ENCODE measurements around the gene HELT. TPM values are rescaled to one million over a fixed set of nuclear protein-coding genes. Genes with fewer than 3 reads are reported as not detected.
A peak's percentile ranks its signal among the peaks of the same experiment; 100 is the strongest.

Gene HELT
- total RNA-seq, 1 experiment from 2014 or later: 0.28 TPM

DNA sequence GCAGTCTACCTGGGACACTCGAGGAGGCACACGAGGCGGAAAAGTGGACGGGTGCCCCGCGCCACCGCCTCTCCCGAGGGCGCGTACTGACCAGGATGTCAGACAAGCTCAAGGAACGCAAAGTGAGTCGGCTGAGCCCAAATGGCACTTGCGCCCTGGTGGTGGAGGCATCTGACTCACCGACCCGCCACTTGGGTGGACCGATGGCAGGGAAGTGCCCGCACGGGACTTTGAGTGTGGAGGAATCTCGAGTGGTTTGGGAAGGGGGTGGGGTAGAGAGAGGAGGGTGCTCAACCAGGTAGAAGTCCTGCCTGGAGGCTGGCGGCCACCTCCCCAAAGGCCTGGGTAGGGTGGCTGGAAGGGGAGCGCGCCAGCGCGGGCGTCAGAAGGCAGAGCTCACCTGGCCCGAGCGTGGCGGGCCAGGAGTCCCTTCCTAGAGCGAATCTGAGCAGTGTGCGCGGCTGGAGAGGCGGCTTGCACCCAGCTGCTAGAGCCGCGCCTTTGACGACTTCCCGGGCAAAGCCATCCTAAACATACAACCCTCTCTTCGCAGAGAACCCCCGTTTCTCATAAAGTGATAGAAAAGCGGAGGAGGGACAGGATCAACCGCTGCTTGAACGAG is 655 bp downstream of the HELT start:
- CTCF ChIA-PET: interaction anchor here (0.9 to 3.4 kb wide), 13 partner anchors 11 to 285 kb away, joined by 3 to 36 read pairs (median 5); partner anchors contain the start of genes CENPU and SLC25A4
- Mint-ChIP-seq H3K36me3 (no peaks in the 10 kb centered on the region), H3K4me3 (peak overlapping the region; percentile 65), H3K4me1 (peaks cover 52% of the 10 kb centered on the region), H3K27me3 (ENCODE audit: low read depth) (peaks cover 100% of the 10 kb centered on the region), H3K27ac (no peak overlapping the region), H3K9me3 (no peaks in the 10 kb centered on the region)
- peak; percentile 15 for ATAC-seq
- TF ChIP-seq, protein P1, sequence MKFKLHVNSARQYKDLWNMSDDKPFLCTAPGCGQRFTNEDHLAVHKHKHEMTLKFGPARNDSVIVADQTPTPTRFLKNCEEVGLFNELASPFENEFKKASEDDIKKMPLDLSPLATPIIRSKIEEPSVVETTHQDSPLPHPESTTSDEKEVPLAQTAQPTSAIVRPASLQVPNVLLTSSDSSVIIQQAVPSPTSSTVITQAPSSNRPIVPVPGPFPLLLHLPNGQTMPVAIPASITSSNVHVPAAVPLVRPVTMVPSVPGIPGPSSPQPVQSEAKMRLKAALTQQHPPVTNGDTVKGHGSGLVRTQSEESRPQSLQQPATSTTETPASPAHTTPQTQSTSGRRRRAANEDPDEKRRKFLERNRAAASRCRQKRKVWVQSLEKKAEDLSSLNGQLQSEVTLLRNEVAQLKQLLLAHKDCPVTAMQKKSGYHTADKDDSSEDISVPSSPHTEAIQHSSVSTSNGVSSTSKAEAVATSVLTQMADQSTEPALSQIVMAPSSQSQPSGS (CRISPR knock-in tag; IDR thresholded peaks at IDR 0.05; ENCODE audit: borderline replicate concordance, low read depth): no peak
- TF ChIP-seq, protein P2, sequence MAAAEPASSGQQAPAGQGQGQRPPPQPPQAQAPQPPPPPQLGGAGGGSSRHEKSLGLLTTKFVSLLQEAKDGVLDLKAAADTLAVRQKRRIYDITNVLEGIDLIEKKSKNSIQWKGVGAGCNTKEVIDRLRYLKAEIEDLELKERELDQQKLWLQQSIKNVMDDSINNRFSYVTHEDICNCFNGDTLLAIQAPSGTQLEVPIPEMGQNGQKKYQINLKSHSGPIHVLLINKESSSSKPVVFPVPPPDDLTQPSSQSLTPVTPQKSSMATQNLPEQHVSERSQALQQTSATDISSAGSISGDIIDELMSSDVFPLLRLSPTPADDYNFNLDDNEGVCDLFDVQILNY (CRISPR knock-in tag; IDR thresholded peaks at IDR 0.05): peak; percentile 25; the same call in 1 of the 2 replicates
- TF ChIP-seq ZNF232 (CRISPR knock-in tag; IDR thresholded peaks at IDR 0.05) (0 out of 2 replicates have a peak, but pooled peaks have one; percentile 58), CBFB (CRISPR knock-in tag; IDR thresholded peaks at IDR 0.05; ENCODE audit: low read depth) (peak; percentile 24; the same call in 1 of the 2 replicates), ZNF317 (CRISPR knock-in tag; IDR thresholded peaks at IDR 0.05; ENCODE audit: borderline replicate concordance, low read depth) (0 out of 2 replicates have a peak, but pooled peaks have one; percentile 6)
- TF ChIP-seq, protein P3, sequence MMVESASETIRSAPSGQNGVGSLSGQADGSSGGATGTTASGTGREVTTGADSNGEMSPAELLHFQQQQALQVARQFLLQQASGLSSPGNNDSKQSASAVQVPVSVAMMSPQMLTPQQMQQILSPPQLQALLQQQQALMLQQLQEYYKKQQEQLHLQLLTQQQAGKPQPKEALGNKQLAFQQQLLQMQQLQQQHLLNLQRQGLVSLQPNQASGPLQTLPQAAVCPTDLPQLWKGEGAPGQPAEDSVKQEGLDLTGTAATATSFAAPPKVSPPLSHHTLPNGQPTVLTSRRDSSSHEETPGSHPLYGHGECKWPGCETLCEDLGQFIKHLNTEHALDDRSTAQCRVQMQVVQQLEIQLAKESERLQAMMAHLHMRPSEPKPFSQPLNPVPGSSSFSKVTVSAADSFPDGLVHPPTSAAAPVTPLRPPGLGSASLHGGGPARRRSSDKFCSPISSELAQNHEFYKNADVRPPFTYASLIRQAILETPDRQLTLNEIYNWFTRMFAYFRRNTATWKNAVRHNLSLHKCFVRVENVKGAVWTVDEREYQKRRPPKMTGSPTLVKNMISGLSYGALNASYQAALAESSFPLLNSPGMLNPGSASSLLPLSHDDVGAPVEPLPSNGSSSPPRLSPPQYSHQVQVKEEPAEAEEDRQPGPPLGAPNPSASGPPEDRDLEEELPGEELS (CRISPR knock-in tag; IDR thresholded peaks at IDR 0.05): 0 out of 2 replicates have a peak, but pooled peaks have one; percentile 15
- POLR2A ChIA-PET: interaction anchor here (0.7 to 1.8 kb wide), 6 partner anchors 22 to 513 kb away, joined by 3 to 8 read pairs (median 4); partner anchors contain the start of genes CENPU and SLC25A4
- peak; percentile 49 for DNase-seq (ENCODE audit: low spot score)

DNA sequence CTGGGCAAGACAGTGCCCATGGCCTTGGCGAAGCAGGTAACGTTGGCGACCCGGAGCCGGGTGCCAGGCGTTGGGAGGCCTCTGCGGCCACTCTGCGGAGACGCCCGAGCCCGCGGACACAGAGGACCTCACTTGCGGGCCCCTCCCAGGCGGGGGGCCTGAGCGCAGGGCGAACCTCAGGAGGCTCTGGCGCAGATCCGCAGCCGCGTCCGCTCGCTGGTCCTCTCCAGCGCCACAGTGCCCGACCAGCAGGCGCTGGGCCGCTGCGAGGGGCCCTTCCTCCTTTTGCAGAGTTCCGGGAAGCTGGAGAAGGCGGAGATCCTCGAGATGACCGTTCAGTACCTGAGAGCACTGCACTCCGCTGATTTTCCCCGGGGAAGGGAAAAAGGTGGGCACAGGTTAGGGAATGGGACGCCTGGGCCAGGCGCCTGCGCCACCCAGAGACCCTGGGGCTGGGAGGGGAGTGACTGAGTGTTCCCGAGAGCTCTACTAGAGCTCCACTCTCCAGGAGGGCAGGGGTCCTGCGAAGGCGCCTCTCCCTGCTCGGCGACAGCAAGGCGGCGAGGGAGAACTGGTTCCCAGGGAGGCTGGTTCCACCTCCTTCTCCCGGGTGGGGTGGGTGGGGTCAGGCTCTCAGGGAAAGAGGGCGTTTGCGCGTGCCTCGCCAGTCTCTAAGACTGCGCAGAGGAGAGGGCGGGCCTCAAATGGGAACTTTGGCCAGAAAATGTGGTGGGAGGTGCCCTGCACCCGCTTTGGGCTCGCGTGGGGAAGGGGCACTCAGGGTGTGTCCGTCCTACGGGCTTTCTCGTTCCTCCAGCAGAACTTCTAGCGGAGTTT is 1.4 kb downstream of the HELT start:
- ChIA-PET CTCF (interaction anchor here (0.7 to 3.4 kb wide), 13 partner anchors 12 to 286 kb away, joined by 3 to 36 read pairs (median 5); partner anchors contain the start of gene CENPU), POLR2A (interaction anchor here (1.3 to 1.8 kb wide), 4 partner anchors 22 to 286 kb away, joined by 3 to 8 read pairs (median 4); partner anchors contain the start of genes CENPU and SLC25A4)
- H3K4me1 Mint-ChIP-seq: peaks cover 47% of the 10 kb centered on the region

More for the DNA sequence above, 1.4 kb downstream of the HELT start:
- Mint-ChIP-seq H3K27ac (no peak overlapping the region), H3K9me3 (no peaks in the 10 kb centered on the region), H3K36me3 (no peaks in the 10 kb centered on the region), H3K4me3 (peak overlapping the region; percentile 65), H3K27me3 (ENCODE audit: low read depth) (peaks cover 100% of the 10 kb centered on the region)
- TF ChIP-seq, protein P4, sequence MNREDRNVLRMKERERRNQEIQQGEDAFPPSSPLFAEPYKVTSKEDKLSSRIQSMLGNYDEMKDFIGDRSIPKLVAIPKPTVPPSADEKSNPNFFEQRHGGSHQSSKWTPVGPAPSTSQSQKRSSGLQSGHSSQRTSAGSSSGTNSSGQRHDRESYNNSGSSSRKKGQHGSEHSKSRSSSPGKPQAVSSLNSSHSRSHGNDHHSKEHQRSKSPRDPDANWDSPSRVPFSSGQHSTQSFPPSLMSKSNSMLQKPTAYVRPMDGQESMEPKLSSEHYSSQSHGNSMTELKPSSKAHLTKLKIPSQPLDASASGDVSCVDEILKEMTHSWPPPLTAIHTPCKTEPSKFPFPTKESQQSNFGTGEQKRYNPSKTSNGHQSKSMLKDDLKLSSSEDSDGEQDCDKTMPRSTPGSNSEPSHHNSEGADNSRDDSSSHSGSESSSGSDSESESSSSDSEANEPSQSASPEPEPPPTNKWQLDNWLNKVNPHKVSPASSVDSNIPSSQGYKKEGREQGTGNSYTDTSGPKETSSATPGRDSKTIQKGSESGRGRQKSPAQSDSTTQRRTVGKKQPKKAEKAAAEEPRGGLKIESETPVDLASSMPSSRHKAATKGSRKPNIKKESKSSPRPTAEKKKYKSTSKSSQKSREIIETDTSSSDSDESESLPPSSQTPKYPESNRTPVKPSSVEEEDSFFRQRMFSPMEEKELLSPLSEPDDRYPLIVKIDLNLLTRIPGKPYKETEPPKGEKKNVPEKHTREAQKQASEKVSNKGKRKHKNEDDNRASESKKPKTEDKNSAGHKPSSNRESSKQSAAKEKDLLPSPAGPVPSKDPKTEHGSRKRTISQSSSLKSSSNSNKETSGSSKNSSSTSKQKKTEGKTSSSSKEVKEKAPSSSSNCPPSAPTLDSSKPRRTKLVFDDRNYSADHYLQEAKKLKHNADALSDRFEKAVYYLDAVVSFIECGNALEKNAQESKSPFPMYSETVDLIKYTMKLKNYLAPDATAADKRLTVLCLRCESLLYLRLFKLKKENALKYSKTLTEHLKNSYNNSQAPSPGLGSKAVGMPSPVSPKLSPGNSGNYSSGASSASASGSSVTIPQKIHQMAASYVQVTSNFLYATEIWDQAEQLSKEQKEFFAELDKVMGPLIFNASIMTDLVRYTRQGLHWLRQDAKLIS (CRISPR knock-in tag; IDR thresholded peaks at IDR 0.05; ENCODE audit: borderline replicate concordance): no peak
- TF ChIP-seq ETV6 (CRISPR knock-in tag; IDR thresholded peaks at IDR 0.05): 0 out of 2 replicates have a peak, but pooled peaks have one; percentile 5
- ATAC-seq: peak; percentile 24
- DNase-seq (ENCODE audit: low spot score): peak; percentile 59
